ENCODE results near the gene ARHGEF16.

The ARHGEF16 gene

DNA sequence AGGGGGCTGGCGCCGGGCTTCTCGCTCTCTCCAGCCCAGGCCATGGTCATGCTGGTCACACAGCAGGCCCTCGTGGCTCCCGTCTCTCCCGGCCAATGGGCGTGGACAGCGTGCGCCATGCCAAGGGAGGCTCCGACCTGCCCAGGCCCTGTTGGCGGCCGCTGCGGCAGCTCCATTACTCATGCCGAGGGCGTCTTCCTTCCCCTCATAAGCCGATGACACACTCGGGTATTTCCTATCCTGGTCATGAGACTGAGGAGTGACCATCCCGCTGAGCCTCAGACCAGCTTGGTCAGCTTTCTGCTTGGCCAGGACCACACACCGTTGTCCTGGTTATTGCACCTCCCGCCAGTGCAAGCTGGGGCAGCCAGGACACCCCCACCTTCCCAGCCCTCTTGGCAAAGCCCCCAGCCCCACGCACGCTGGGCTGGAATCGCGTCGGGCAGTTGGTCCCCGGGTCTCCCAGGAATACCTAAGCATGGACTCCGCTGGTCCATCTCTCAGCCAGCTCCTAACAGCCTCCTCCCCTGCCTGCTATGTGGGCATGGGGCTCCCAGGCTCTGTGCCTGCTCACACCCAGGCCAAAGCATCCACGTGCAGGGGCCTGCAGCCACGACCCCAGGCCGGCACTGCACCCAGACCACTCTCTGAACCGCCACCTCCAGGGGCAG, 49.8 kb downstream of the ARHGEF16 start:
- DNase-seq, result no peak

DNA sequence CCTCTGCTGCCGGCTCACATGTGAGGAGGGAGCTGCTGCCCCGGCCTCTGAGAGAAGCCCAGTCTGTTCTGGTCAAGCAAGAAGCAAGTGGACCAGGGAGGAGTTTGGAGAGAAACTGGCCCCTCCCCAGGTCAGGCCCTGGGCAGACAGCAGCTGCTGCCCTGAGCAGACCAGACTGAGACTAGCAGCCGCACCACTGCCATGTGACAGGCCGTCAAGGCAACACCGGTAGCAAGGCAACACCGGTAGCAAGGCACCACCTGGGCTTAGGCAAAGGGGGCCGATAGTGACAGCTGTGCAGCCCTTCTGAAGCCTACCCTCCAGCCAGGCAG, 50.3 kb downstream of the ARHGEF16 start:
- no peak for DNase-seq

GRCh38 chr1:3505161-3505560, 50.7 kb downstream of the ARHGEF16 start:
- no peak for DNase-seq

GRCh38 chr1:3506041-3506440, 51.6 kb downstream of the ARHGEF16 start:
- no peak for DNase-seq

- DNase-seq, result no peak
These were observed 52.5 kb downstream of the ARHGEF16 start for GRCh38 chr1:3506943-3507342.

GRCh38 chr1:3507636-3508275, 53.3 kb downstream of the ARHGEF16 start:
- no peak for DNase-seq

DNA sequence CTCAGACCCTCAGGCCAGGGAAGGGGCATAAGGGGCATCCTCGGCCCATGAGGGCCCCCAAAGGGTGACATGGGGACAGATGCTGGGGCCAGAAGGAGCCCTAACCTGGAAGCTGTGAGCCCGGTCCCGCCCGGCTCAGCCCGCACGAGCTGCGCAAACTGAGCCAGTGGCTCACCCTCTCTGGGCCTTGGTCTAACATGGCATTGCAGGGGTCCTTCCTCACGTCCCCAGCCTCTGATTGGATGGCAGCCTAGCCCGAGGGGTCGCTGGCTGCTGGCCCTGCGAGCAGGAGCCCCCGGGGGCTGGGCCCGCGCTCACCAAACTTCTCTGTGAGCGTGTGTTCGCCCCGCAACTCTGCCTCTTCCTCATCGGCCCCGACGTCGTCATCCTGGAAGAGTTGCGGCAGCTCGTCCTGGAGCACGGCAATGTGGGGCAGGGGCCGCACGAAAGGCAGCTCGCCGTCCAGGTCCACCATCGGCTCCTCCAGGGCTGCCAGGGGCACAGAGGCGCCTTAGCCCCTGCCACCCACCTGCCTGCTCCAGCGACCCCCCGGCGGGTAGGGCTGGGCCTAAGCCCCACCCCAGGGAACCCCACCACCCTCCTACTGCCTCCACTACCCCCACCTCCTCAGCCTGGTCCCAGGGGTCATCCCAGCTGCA, 54.4 kb downstream of the ARHGEF16 start:
- no peak for DNase-seq

GRCh38 chr1:3509721-3510120, 55.3 kb downstream of the ARHGEF16 start:
- DNase-seq, result no peak

GRCh38 chr1:3510136-3510955, 55.9 kb downstream of the ARHGEF16 start:
- no peak for DNase-seq

DNA sequence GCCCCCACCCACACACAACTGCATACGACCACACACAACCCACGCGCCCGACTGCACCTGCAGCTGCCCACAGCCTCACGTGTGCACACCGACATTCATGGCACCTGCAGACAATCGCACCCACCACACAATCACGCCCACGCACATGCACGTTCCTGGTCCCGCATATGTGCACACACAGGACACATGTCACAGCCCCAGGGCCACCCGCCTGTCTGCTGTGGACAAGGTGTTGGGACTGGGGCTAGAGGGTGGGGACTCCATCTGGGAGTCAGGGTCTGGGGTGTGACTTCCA, 56.4 kb downstream of the ARHGEF16 start:
- no peak for DNase-seq

DNA sequence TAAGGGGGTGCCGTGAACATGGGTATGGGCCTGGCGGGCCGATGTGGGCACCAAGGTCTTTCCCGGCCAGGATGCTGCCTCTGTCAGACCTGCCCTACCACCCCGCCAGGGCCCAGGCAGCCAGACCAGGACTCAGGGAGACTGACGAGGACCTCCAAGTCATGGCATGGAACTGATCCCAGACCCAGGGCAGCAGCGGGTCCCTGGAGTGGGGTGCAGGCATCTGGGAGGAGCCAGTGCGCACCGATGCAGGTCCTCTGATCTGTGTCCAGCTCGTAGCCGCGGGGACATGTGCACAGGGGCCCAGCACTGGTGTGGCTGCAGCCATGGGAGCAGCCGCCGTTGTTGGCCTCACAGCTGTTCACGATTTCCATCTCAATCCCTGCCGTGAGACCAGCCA, 56.8 kb downstream of the ARHGEF16 start:
- no peak for DNase-seq

DNA sequence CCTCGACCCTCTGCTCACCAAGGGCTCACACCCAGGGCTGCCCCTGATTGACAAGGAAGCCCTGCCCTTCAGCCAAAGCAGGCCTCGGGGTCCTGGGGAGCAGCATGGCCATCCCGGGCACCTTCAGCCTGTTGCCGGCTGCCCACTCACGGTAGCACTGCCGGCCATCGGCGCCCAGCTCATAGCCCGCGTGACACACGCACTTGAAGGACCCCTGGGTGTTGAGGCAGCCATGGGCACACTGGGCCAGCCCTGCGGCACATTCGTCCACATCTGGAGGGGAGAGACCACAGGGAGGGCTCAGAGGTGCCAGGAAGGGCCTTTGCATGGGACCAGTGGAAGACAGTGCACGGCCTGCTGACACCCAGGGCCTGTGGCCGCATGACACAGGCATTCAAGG, 57.4 kb downstream of the ARHGEF16 start:
- no peak for DNase-seq

- no peak for DNase-seq
These were observed 59.9 kb downstream of the ARHGEF16 start for GRCh38 chr1:3514404-3514803.

- DNase-seq, result no peak
These were observed 60.8 kb downstream of the ARHGEF16 start for GRCh38 chr1:3515272-3515671.

DNA sequence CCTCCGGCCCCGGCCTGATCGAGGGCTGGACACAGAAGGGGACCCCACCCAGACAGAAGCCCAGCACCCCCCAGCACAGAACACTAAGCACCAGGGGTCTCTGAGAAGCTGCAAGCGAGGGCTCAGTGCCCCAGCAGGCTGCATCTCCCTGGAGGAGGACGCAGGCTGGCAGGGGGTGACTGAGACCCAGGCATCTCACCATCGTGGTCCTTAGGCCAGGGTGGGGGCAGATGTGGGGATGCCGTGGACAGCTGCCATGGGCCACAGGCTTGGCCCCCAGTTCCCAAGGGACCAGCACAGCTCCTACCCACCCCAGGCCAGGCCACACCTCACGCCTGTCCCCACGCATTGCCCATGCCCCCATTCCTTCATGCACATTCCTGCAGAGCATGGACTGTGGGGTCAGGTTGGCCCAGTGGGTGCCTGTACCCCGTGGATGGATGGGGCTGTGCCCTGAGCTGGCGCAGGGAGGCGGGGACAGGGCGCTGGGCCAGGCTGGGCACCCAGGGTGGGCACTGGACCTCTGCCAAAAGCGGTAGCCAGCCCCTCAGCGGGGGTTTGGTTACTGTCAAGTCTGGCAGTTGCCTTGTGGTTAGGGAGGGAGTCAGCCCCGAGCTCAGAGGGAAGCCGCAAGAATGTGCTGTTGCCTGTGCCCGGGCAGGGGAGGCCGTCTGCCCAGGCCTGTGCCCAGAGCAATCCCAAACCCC, 61.5 kb downstream of the ARHGEF16 start:
- DNase-seq, result no peak

DNA sequence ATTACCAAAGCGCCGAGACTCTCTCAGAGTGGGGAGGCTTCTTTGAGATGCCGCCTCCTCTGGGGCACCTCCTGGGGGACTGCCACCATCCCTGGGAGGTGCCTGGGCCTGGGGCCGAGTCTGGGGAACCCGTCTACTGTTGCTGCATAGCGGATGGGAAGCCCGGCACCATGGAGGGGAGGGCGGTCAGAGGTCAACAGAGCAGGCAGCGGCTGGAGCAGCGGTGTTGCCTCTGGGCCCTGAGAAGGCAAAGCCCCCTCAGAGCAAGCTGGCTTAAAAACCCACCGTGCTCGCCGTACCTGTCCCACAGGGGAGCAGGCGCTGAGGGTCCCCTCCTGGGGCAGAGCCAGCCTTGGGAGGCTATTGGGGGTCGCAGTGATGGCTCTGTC, 62.0 kb downstream of the ARHGEF16 start:
- no peak for DNase-seq

DNA sequence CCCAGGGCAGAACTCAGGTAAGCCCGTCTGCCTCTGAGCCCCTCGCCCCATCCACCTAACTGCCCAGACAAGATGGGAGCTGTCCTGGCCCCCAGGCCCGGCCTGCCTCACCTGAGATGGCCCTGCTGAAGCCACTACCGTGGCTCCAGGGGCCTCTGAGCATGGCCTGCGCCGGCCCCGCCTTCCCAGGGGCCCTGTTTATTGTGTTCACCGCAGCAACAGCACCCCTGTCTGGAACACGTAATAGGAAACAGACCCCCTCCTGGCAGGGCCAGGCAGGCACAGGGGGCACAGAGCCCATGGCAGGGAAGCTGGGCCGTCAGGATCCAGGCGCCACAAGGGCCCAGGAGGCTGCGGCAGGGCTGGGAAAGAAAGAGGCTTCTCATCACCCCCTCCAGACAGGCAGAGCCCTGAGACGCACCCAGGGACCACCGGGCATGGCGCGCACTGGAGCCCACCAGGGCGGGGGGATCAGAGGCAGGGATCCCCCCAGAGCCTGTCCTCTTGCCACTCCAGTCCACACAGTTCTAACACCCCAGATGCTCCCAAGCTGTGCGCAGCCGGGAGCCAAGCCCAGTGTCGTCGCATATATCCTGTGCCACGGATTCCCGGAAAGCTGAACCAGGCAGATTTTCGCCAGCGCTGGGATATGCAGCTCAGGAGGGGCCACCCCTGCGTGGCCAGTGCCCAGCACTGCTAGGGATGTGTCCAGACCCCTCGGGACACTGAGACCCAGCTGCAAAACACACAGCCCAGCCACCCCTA, 62.6 kb downstream of the ARHGEF16 start:
- DNase-seq, result no peak

- no peak for DNase-seq
These were observed 63.8 kb downstream of the ARHGEF16 start for GRCh38 chr1:3518256-3518655.

GRCh38 chr1:3518756-3519155, 64.3 kb downstream of the ARHGEF16 start:
- no peak for DNase-seq

GRCh38 chr1:3519301-3519885, 64.9 kb downstream of the ARHGEF16 start:
- DNase-seq, result no peak

DNA sequence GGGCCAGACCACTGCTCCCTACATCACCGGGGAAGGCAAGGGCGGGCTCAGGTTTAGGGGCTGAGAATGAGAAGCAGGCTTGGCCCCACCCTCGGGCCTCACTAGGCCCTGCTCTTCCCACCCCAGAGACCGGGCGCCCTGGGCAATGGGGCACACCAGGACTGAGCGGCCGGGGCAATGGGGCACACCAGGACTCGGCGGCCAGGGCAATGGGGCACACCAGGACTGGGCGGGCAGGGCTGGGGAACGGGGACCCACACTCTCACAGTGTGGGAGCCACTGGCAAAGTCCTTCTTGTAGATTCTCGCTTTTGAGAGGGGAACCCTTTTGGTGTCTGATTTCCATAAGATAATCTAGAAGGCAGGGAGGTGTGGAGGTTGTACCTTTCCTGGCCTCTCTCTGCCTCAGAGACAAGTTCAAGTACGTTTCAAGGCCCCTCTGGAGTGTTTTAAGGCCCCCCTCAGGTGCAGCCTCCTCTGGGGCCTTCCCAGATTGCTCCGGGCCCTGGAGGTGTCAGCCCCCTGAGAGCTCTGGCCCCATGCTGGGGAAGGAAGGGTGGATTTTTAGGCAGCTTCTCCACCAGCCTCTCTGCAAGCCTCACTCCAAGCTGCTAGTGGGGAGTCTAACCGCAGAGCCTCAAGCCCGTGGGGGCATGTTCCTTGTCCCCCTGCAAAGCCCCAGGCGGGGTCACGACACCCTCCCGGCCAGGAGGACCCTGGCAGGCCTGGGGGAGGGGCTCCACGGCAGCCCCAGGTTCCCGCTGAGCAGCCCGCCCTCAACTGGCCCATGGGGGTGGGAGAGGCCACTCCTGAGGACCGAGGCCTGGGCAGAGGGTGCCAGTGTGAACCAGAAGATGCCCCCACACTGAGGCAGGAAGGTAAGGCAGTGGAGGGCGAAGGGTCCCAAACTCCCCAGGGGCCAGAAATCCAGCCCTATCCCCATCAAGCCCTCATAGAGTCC, 66.2 kb downstream of the ARHGEF16 start:
- no peak for DNase-seq

Data from NCI-H2227 treated with DMSO at 0.1 percent for 48 hours (cell line).